Measurements from ENCODE around the gene ARID5B.

DNA sequence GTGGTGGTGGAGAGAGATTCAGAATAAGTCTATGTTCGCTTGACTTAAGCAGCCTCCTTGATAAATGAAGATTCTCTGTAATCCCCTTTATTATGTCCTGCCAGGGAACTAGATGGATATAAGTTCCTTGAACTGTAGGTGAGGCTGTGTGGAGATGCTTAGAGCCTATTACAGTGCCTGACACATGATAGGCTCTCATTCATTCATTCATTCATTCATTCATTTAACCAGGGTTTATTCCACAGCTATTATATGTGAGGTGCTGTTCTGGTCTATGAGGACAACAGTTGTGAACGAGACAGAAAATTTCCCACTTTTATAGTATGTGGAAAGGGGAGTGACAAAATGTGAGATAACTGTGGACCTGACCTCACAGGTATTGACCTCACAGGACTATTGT is 105.6 kb downstream of the ARID5B start:
- TF ChIP-seq YY1 (IDR thresholded peaks at IDR 0.05; ENCODE audit: insufficient read depth, insufficient read length) (no peak), ZNF274 (IDR thresholded peaks at IDR 0.05; ENCODE audit: low read depth, low read length) (no peak), SUZ12 (IDR thresholded peaks at IDR 0.05; ENCODE audit: extremely low read depth, insufficient read depth, insufficient read length) (no peak)

Measured in NT2/D1 (cell line).